Gastrocnemius medialis (tissue), 4 donors: ENCODE measurements around the gene DSG3.

ENCODE experiments used
- POLR2A ChIP-seq, 2 donors: fragments of 450-650 bp; IDR thresholded peaks; one replicate each; pipeline ENCODE4 v1.6.1; 2017; ENCODE audit warnings: antibody characterized with exemption in 2 of 2, mild to moderate bottlenecking in 2 of 2, moderate library complexity in 2 of 2
- TF ChIP-seq, protein P1 (sequence below), 5 experiments: fragments of 450-650 bp in 3 of 5; fragments of 200-600 bp in 2 of 5; sonication (generic) in 2 of 5; IDR thresholded peaks in 4 of 5; conservative IDR thresholded peaks in 1 of 5; 1 replicate in 4 of 5; 2 replicates in 1 of 5; pipeline ENCODE4 v1.5.1; 2016 to 2019; ENCODE audit warnings: antibody characterized with exemption in 5 of 5, mild to moderate bottlenecking in 3 of 5, moderate library complexity in 3 of 5

DNA sequence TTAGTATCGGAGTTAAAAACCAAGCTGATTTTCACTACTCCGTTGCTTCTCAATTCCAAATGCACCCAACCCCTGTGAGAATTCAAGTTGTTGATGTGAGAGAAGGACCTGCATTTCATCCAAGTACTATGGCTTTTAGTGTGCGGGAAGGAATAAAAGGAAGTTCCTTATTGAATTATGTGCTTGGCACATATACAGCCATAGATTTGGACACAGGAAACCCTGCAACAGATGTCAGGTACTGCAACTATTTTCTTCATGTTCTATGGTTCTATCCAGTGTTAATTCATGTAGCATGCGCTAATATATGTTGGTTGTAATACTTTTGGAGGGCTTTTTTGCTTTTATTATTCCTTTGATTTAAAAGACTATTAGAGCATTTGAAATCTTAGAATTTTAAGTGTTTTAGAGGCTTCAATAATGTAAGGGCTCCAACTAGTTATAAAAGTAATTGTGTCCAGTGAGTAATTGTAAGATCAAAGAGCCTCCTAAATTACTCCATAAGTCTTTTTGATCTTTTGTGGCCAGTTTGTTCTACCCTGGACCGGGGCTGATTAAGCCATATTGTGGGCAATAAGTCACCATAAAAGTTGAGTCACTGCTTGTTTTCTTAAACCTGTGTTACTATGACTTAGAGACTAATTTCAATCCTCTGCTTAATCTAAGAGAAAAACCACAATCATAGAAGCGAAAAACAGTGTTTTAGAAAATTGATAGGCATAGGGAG, 48.1 kb upstream of the DSG3 start:
- TF ChIP-seq, protein P1, sequence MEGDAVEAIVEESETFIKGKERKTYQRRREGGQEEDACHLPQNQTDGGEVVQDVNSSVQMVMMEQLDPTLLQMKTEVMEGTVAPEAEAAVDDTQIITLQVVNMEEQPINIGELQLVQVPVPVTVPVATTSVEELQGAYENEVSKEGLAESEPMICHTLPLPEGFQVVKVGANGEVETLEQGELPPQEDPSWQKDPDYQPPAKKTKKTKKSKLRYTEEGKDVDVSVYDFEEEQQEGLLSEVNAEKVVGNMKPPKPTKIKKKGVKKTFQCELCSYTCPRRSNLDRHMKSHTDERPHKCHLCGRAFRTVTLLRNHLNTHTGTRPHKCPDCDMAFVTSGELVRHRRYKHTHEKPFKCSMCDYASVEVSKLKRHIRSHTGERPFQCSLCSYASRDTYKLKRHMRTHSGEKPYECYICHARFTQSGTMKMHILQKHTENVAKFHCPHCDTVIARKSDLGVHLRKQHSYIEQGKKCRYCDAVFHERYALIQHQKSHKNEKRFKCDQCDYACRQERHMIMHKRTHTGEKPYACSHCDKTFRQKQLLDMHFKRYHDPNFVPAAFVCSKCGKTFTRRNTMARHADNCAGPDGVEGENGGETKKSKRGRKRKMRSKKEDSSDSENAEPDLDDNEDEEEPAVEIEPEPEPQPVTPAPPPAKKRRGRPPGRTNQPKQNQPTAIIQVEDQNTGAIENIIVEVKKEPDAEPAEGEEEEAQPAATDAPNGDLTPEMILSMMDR (IDR thresholded peaks at IDR 0.05 in 4 of 5, conservative IDR thresholded peaks at IDR 0.05 in 1 of 5), result no peak
- no peak for TF ChIP-seq POLR2A (IDR thresholded peaks at IDR 0.05)
